AG04449 (cell line): ENCODE measurements around the gene SLC38A1.

Experiments
- CTCF ChIA-PET: fragments of 350-600 bp; formaldehyde crosslinking; extraction: SDS; loops from one replicate; lab custom pipeline; 2021; ENCODE audit warnings: antibody characterized with exemption; lab: Yijun Ruan, JAX
- POLR2A ChIA-PET: fragments of 400-600, 350-600 bp; formaldehyde crosslinking; extraction: SDS; loops from one replicate; lab custom pipeline; 2020; ENCODE audit warnings: antibody characterized with exemption, inconsistent platforms; lab: Yijun Ruan, JAX
- DNase-seq: peaks from one replicate; pipeline ENCODE4 v3.0.0-alpha.2; 2010; ENCODE audit warnings: low read depth, low spot score
- H3K4me3 ChIP-seq: 2 replicates; pipeline ENCODE4 v1.5.1; 2011; ENCODE audit warnings: low read depth, mild to moderate bottlenecking, control low read depth, low read length
- TF ChIP-seq, protein P1 (sequence below): IDR thresholded peaks from one replicate; pipeline ENCODE4 v1.5.1; 2011; ENCODE audit warnings: mild to moderate bottlenecking, moderate library complexity, low read length, control low read depth, inconsistent platforms; ENCODE audit not compliant: insufficient read depth; ENCODE audit errors: missing control alignments

Gene SLC38A1

DNA sequence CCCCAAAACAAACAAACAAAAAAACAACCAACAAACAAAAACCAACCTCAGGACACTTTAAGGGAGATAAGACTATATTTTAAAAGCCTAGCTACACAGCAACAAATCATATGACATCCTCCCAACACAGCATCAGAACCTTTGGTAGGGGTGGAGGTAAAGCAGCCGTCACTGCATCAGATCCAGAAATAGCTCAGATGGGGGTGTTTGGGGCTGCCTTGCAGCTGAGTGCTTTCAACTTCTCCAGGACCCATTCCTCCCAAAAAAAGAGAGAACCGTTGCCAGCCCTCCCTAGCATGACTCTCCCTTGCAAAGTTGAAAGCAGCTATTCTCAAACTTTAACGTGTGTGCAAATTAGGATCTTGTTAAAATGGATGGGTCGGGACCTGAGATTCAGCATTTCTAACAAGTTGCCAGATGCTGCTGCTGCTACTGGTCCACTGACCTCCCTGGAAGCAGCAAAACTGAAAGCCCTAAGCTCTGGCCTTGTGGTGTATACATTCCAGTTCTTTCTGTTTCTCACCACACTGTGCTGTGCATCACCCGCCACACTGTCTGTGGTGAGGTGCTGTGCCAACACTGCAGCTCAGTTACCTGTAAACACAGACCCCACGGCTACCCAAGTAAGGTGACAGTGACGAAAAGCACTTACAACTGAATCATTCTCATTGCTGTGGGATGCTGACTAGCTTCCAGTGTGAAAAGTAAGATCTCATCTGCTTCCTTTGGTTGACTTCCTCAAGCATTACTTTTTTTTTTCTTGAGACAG is 54.0 kb downstream of the SLC38A1 start:
- ChIA-PET CTCF (interaction anchor here (0.8 kb wide), 2 partner anchors 8 to 33 kb away, joined by 3 read pairs; no protein-coding TSS in a partner anchor), POLR2A (interaction anchor here (0.6 to 0.7 kb wide), 2 partner anchors 45 to 336 kb away, joined by 3 read pairs; no protein-coding TSS in a partner anchor)
- TF ChIP-seq, protein P1, sequence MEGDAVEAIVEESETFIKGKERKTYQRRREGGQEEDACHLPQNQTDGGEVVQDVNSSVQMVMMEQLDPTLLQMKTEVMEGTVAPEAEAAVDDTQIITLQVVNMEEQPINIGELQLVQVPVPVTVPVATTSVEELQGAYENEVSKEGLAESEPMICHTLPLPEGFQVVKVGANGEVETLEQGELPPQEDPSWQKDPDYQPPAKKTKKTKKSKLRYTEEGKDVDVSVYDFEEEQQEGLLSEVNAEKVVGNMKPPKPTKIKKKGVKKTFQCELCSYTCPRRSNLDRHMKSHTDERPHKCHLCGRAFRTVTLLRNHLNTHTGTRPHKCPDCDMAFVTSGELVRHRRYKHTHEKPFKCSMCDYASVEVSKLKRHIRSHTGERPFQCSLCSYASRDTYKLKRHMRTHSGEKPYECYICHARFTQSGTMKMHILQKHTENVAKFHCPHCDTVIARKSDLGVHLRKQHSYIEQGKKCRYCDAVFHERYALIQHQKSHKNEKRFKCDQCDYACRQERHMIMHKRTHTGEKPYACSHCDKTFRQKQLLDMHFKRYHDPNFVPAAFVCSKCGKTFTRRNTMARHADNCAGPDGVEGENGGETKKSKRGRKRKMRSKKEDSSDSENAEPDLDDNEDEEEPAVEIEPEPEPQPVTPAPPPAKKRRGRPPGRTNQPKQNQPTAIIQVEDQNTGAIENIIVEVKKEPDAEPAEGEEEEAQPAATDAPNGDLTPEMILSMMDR = no peak
- DNase-seq = no peak
- H3K4me3 ChIP-seq = no peak overlapping the region

DNA sequence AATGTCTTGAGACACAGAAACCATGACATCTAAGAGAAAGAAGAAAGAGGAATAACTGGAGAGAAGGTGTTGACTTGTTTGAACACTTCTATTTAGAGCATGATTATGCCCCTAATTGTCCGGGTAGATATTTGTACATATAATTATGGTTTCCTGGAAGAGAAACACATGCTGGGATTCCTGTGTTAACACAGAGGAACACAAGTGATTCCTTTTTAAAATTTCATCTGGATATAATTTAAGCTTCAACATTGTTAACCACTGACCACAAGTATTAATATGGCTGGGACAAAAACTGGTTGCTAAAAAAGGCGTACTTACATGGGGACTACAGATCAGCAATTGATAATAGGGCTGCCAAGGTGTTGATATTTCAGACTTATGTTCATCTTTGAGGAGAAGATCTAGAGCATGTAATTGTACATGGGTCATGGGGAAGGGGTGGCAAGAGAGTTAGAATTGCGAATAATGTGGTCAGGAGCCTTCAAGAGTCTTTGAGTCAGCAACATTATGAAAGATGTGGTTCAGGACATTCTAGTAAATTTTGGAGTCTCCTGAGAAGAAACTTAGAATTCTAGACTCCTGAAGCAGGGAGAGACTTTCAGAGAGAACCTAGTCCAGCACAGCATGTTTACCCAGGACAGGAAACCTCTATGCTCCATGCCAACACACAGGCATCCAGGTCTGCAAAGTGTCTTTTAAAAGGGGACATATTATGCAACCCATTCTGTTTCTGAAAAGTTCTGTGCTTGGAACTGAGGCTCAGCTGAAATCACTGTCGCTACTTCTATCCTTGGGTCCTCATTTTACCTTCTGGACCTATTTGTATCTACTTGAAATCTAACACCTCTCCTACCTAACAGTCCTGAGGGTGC is 56.5 kb downstream of the SLC38A1 start:
- CTCF ChIA-PET = no interaction called here
- TF ChIP-seq, protein P1 = no peak

DNA sequence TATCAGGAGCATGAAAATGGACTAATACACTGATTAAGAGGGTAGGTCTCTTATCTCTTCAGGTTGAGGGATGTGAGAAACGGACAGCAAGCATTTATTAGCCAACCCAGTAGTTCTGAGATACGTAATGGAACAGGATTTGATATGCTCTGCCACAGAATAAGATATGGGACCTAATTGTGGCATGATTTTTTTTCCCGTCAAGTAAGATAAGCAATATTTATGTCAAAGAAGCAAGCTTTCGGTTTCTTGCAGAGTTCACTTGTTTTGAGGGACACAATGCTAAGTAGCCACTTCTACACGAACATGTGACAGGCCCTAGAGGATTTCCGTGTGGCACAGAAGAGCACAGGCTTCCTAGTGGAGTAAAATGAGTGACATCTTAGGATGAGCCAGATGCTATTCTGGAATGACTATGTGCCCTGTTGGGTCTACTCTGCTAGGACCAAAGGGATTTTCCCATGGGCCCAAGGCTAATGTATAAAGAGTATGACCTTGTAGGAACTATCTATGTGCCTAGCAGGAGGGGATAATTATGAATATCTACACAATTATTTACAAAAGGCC is 57.9 kb downstream of the SLC38A1 start:
- no peak overlapping the region for H3K4me3 ChIP-seq
- ChIA-PET POLR2A (no interaction called here), CTCF (no interaction called here)
- no peak for DNase-seq
- TF ChIP-seq, protein P1 = no peak

More for the DNA sequence above, 56.5 kb downstream of the SLC38A1 start:
- no peak overlapping the region for H3K4me3 ChIP-seq
- POLR2A ChIA-PET = no interaction called here
- DNase-seq = no peak

DNA sequence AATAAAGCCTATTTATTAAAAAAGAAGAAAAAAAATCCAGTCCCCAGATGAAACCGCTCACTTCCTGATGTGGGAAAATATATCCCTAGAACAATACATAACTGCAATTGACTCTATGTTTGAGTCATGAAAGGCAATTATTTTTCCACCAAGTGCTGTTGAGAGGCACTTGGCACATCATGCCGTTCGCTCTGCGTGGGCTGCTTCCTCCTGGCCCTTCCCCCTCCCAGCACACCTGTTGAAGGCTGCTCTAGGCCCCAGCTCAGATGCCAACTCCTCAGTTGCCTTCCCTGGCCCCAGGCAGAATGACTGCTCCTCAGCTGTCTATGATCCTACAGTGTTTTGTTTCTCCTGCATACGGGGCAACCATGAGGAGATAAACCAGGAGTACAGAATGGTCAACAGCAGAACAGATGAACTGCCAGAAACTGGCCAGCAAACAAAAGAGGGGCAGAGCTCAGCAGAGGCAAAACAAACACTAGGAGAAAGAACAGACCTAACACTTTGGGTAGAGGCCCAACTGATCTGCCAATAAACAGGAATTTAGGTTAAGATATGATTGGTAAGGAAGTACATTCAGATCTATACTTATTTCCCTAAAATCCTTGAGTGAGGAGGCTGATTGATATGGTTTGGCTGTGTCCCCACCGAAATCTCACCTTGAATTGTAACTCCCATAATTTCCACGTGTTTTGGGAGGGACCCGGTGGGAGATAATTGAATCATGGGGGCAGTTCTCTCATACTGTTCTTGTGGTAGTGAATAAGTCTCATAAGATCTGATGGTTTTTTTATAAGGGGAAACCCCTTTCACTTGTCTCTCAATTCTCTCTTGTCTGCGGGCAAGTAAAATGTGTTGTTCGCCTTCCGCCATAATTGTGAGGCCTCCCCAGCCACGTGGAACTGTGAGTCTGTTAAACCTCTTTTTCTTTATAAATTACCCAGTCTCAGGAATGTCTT is 58.6 kb downstream of the SLC38A1 start:
- H3K4me3 ChIP-seq = no peak overlapping the region
- DNase-seq = no peak
- POLR2A ChIA-PET = no interaction called here
- CTCF ChIA-PET = no interaction called here
- TF ChIP-seq, protein P1 = no peak

DNA sequence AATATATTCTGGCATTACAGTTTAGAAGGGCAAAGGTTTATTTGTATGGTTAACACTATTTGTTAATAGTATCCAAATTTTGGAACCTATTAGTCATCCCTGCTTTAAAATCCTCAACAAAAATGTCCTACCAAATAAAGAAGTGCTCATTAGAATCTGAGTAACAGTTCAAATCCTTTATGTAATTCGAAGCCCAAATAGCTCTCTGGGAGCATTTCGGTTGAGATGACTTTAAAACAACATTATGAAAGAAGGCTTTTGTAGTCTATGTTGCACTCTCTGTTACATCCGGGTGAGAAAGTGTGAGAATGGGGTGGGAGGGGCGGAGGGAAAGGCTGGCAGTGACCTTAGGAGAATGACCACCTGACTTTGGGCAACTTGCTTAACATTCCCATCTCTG is 59.7 kb downstream of the SLC38A1 start:
- CTCF ChIA-PET = no interaction called here
- TF ChIP-seq, protein P1 = no peak
- no peak for DNase-seq
- no peak overlapping the region for H3K4me3 ChIP-seq
- POLR2A ChIA-PET = no interaction called here
